Endometrium (tissue), 2 donors: ENCODE data around the gene ARID1A.

Source experiments
- FAIRE-seq: peaks from 2 replicates; lab custom pipeline; 2012; peaks lifted over from hg19 to GRCh38; lab: Jason Lieb, UNC
- donor health status: control.
- donor health status: control.

The ARID1A gene

DNA sequence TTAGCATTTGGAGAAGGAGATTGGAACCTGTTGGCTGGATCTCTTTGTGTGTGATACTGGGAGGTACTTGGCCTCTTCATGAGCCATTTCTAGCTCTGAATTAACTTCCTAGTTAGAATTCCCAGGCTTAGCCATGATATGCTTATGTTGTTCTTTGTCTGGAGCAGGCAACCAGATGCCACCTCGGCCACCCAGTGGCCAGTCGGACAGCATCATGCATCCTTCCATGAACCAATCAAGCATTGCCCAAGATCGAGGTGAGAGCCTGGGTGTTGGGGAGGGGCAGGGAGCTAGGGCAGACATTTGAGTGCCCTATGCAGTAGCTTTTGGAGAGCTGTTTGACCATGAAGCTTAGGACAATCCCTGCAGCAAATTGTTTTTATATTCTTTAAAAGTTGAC is 65.4 kb downstream of the ARID1A start:
- FAIRE-seq: no peak

DNA sequence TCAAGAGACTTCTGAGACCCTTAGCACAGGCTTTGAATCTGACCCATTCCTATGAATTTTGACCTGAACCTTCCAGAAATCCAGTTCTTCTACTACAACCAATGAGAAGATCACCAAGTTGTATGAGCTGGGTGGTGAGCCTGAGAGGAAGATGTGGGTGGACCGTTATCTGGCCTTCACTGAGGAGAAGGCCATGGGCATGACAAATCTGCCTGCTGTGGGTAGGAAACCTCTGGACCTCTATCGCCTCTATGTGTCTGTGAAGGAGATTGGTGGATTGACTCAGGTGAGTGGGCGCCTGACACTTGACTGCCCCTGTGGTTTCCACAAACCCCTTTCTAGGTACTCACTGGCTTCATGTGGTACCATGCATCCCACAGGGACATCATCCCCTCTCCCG is 71.9 kb downstream of the ARID1A start:
- FAIRE-seq: no peak

DNA sequence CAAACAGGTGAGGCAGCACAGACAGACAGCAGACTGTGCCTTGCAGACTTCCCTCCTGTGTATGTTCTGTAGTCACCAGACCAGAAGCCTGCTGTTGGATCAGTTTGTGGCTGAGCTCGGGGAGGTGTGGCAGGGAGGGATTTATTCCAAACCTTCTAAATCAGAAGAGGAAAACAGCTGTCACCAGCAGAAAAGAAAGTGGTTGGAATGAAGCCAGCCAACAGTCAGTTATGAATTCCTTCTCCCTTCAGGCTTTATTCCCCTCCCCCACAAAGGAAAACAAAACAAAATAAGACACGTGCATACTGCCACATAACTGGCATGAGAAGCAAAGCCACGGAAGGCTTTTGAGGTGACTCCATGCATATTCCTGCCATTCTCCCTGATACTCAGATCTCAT is 72.9 kb downstream of the ARID1A start:
- no peak for FAIRE-seq

DNA sequence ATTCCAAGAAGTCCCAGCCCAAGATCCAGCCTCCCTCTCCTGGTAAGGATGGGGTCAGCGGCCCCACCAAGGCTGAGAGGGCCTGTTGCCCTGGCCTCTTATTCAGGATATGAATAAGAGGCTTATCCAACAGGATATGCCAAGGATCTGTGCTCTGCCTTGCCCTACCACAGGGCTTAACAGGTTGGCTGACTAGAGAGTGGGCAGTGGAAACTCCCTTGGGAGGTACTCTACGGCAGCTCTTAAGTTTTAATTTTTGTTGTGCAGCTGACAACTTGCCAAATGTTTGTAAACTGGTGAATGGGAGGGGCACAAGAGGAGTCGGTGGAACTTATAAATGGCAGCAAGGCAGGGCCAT is 75.4 kb downstream of the ARID1A start:
- FAIRE-seq: no peak

DNA sequence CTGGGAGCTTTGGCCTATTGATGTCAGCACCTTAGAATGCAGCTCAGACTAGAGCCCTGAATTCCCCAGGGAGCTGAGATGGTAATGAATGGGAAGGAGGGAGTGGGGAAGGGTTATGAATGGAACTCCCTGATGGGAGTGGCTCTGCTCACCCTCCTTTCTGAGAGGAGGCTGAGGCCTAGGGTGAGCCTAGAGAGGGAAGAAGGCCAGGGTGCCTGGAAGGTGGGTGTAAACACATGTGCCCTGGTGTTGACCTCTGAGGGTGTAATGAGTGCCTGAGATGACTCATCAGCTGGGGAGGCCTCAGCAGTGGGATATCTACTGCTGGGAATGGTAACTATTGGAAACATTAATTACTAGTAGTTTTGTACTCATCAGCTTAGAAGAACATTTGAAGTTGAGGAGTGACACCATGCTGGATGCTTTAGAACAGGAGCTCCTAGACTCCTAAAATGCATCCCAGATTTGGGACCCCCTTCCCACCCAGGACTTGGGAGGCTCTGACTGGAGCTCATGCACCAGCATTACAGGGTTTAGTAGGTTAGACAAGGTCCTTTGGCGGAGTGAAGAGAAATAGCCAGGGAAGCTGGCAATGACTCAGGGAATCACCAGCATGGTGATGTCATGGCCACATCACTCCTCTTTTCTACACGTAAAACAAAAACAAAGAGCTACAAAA is 76.0 kb downstream of the ARID1A start:
- FAIRE-seq: no peak

DNA sequence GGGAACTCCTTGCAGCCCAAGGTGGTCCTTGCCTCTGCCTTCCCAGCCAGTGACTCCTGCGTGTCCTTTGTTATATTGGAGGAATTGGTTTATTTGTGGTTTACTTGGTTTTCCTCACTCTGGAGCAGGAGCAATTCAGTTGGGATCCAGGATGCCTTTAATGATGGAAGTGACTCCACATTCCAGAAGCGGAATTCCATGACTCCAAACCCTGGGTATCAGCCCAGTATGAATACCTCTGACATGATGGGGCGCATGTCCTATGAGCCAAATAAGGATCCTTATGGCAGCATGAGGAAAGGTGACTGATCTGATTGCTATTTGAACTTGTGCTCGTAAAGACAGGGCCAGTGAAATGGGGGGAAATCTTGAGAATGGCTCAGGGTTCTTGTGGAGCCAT is 76.9 kb downstream of the ARID1A start:
- FAIRE-seq: no peak

DNA sequence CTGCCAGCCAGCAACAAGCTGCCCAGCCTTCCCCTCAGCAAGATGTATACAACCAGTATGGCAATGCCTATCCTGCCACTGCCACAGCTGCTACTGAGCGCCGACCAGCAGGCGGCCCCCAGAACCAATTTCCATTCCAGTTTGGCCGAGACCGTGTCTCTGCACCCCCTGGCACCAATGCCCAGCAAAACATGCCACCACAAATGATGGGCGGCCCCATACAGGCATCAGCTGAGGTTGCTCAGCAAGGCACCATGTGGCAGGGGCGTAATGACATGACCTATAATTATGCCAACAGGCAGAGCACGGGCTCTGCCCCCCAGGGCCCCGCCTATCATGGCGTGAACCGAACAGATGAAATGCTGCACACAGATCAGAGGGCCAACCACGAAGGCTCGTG is 78.6 kb downstream of the ARID1A start:
- no peak for FAIRE-seq

DNA sequence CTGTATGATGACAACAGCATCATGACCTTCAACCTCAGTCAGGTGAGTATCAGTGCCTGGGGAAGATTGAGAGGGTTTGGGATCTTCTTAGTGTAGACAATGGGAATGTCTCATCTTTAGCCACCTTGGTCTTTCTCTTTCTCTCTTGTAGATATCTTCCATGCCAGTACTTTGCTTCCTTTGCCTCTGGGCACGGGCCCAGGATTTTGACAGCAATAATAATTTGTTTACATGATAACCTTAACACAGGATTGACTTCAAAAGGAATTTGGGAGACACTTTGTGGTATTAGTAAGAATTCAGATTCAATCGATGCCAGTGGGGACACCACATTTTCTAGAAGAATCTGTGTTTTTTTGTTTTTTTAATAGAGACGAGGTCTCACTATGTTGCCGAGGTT is 79.9 kb downstream of the ARID1A start:
- no peak for FAIRE-seq

DNA sequence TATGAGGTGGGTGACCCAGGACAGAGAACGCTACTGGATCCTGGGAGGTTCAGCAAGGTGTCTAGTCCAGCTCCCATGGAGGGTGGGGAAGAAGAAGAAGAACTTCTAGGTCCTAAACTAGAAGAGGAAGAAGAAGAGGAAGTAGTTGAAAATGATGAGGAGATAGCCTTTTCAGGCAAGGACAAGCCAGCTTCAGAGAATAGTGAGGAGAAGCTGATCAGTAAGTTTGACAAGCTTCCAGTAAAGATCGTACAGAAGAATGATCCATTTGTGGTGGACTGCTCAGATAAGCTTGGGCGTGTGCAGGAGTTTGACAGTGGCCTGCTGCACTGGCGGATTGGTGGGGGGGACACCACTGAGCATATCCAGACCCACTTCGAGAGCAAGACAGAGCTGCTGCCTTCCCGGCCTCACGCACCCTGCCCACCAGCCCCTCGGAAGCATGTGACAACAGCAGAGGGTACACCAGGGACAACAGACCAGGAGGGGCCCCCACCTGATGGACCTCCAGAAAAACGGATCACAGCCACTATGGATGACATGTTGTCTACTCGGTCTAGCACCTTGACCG is 83.4 kb downstream of the ARID1A start:
- no peak for FAIRE-seq

DNA sequence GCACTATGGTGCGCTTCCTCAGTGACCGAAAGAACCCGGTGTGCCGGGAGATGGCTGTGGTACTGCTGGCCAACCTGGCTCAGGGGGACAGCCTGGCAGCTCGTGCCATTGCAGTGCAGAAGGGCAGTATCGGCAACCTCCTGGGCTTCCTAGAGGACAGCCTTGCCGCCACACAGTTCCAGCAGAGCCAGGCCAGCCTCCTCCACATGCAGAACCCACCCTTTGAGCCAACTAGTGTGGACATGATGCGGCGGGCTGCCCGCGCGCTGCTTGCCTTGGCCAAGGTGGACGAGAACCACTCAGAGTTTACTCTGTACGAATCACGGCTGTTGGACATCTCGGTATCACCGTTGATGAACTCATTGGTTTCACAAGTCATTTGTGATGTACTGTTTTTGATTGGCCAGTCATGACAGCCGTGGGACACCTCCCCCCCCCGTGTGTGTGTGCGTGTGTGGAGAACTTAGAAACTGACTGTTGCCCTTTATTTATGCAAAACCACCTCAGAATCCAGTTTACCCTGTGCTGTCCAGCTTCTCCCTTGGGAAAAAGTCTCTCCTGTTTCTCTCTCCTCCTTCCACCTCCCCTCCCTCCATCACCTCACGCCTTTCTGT is 84.6 kb downstream of the ARID1A start:
- FAIRE-seq: no peak

DNA sequence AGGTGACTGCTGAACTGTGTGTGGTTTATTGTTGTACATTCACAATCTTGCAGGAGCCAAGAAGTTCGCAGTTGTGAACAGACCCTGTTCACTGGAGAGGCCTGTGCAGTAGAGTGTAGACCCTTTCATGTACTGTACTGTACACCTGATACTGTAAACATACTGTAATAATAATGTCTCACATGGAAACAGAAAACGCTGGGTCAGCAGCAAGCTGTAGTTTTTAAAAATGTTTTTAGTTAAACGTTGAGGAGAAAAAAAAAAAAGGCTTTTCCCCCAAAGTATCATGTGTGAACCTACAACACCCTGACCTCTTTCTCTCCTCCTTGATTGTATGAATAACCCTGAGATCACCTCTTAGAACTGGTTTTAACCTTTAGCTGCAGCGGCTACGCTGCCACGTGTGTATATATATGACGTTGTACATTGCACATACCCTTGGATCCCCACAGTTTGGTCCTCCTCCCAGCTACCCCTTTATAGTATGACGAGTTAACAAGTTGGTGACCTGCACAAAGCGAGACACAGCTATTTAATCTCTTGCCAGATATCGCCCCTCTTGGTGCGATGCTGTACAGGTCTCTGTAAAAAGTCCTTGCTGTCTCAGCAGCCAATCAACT is 85.5 kb downstream of the ARID1A start:
- FAIRE-seq: no peak

DNA sequence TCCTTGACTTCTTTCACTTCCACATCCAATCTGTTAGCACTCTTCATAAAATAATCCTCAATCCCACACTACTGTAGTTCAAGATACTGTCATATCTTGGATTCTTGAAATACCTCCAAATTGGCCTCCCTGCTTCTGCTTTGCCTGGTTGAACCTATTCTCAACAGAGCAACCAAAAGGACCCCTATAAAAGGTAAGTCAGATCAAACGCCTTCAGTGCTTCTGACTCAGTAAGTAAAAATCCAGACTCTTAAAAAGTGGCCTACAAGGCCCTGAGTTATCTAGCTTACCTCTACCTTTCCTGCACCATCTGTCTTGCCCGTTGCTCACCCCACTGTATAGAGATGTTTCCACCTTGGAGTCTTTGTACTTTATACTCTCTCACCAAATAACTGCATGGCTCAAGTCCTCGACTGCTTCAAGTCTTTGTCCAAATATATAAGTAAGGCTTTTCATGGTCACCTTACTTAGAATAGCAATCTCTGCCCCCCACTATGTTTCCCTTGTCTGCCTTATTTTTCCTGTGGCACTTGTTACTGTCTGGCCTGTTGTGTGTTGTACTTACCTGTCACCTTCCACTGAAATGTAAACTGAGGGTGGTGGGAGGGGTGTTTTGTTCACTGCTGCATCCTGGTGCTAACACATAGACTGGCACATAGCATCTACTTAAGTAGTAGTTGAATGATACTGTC is 86.9 kb downstream of the ARID1A start:
- no peak for FAIRE-seq

DNA sequence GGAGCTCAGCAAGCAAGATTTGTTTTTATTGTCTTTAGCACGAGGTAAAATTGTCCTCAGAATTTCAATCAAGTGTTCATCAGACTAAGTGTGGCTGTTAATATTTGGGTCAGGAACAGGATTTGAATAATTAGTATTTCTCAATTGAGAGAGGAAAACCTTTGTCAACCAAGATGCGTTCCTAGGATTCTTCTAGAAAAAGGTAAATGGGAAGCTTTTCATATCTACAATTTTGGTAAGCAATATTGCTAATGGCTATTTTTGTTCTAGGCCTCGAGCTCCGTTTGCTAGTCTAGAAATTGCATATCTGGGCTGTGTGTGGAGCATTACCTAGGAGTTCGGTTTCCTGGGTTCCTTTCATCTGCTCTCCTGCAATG is 87.8 kb downstream of the ARID1A start:
- no peak for FAIRE-seq

DNA sequence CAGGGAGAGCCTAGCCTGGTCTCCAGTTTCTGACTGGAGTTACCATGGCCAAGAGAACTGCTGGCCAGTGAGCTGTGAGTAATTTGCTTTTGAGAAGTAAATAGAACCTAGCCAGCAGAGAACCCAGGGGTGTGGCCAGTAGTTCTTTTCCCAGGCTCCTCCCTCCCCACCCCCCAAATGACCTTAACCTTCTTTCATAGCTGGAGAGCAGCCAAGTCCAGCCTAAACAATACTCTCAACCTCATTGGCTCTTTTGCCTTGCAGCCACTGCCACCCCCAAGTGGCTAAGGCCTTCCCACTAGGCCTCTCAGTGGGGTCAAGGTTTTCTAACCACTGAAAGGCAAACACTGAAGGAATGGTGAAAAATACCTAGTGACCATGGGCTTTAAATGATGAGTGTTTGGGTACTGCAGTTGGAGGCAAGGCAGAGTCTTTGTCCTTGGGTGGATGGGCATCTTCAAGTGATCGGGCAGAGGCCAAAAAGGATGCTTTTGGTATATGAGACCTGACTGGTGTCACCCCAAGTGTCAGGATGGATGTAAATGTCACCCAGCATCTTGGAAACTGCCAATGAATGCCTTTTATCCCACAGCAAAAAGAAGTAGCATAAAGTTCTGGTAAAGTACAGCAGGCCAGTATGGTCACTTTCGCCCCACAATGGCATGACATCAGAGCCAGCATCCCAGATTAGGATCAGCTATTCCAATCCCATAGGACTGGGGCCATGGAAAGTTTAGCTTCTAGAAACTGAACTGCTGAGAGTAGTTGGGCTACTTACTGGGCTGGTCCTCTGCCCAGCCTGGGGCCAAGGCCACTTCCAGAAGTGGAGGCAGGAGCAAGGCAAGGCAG is 88.4 kb downstream of the ARID1A start:
- no peak for FAIRE-seq

DNA sequence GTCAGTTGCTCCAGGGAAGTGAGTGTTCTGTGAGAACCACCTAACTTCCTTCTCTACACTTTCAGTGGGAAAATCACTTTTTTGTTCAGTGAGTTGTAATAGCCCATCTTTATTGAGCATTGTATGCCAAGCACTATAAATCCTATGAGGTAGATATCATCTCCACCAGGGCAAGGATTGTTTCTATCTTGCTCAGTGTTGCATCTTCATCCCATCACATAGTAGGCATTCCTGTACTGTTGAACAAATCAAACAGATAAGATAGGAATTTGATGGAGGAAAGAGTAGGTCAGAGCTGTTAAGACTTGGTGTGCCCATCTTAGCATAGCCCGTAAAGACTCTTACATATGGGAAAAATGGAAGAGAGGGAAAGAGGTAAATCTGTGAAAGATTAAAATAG is 89.1 kb downstream of the ARID1A start:
- FAIRE-seq: no peak

DNA sequence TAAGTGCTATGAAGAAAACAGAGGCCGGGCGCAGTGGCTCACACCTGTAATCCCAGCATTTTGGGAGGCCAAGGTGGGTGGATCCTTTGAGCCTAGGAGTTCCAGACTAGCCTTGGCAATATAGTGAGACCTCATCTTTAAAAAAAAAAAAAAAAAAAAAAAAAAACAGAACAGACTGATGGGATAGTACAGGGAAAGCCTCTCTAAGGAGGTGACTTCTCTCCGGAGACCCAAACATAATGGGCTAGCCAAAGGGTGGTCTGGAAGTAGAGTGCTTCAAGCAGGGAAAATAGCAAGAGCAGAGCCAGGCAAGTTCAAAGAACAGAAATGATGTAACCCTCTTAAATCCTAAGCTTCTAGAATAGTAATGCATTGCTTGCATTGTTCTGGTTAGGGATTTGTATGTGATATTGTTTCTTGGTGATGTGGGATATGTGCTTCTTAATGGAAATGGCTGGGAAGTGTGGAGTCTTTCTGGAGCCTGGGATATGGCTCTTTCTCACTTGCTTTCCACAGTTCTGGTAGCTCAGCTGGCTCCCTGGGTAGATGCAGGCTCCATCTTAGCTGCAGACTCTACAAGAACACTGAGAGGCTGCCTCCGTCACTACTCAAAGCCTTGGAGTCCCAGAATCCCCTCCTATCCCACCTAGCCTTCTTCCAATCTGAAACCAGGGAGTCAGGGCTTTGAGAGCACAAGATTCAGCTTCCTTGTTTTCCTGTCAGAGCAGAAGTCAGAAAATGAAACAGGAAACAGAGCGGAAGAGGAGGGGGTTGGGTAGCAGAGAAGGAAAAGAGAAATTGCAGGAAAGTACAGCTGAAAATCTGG is 90.0 kb downstream of the ARID1A start:
- no peak for FAIRE-seq

DNA sequence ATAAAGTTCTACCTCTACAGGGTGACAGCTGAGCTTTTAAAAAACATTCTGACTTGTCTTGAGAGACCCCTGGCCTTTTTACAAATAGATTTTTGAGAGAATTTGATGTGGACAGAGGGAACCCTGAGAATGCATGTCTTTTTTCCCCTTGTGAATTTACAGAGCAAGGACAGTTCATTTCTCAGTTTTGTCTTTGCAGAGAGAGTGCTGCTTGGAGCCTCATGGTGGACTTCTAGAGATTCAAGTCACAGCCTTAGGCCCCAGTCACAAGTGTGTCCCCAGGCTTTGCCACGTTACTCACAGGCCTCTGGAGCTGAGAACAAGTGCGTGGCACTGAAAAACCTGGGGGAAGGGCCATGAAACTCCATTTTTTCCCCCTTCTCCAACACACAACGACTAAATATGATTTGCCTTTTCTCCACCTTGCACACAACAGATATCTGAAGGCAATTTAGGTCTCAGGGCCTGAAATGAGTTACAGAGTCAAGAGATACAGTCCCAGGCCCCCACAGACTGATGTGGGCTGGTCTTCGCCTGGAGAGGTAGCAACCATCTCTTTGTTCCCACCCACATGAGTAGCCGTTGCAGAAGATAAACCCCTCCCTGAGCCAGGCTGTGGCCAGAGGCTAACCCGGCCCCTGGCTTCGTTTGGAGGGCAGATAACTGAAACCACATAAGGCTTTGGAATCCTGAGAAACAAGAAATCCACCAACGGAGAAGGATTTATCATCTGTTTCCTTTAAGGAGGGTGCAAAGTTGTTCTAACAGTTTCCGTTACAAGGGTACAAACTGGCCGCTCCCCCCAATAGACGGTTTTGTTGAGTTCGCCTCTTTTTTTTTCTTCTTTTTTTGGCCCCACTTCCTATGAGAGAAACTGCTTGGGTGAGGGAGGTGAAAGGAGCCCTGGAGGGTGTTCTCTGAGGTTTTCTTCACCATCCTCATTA is 90.9 kb downstream of the ARID1A start:
- peak; percentile 8 for FAIRE-seq

DNA sequence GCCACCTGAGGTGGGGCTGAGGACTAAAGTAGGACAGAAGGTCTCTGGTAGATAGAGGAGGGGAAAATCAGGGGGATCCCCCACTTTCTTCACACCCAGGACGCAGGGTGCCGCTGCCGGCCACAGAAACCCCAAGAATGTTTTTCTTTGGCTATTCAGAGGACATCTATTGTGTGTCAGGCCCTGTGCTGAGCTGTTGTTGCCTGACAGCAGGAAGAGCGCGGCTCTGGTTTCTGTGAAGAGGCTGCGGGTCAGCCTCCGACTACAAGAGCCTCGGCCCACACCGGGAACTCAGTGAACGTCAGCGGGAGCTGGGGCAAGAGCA is 91.5 kb downstream of the ARID1A start:
- FAIRE-seq: no peak

DNA sequence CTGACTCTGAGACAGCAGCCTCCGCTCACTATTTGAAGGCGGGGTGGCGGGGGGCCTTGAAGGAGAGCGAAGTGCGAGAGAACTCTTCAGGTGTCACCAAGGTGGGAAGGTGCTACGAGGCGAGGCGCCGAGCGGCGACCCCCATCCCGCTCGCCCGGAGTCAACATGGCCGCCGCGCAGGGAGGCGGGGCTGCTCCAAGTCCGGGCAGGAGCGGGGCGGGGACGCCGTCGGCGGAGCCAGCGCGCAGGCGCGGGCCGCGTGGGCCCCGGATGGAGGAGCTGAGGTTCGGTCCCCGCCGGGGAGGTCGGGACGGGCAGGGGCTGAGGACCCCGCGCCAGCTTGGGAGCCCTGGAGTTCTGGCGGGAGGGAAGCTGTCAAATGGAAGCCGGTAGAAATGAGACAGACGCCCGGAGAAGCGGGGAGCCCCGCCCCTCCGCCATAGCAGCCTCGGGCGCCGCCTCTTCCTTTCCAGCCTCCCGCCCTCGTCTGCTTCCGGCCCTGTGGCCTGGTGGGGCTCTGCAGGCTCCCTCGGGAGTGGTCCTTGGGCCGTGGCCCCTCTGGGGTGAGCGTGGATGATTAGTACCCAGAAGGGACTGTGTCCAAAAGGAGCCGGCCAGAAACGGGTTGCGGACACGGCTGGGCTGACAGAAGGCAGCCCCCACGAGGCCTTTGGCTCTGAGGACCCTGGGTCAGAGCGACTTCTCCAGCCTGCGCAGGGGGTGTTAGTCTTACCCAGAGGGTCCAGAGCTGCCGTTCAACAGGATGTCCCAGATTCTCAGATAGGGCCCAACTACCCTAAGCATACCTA is 92.1 kb downstream of the ARID1A start, which contains the start of gene PIGV:
PIGV (plus strand) TSS at position 245 of the 809 bp plus-strand sequence. CDS start 2,866 bp downstream, outside the sequence.
- no peak for FAIRE-seq
